ENCODE data around the gene MED17. TPM values are rescaled to one million over a fixed set of nuclear protein-coding genes. Genes with fewer than 3 reads are reported as not detected.

Gene MED17
- total and polyA plus RNA-seq, 2 of the 13 experiments (the other 11 are each of a cell fraction or from before 2014, with no cell fraction given) = 23.1 to 37.0 TPM

- 0 out of 2 replicates have a peak, but pooled peaks have one; percentile 6 for TF ChIP-seq HINFP (CRISPR knock-in tag; IDR thresholded peaks at IDR 0.05; ENCODE audit: low read depth)
- no peak for TF ChIP-seq MYPOP (CRISPR knock-in tag; IDR thresholded peaks at IDR 0.05)
- 0 out of 2 replicates have a peak, but pooled peaks have one; percentile 45 for TF ChIP-seq ZNF44 (CRISPR knock-in tag; IDR thresholded peaks at IDR 0.05)
- no peak for TF ChIP-seq ZNF569 (CRISPR knock-in tag; IDR thresholded peaks at IDR 0.05; ENCODE audit: borderline replicate concordance)
- TF ChIP-seq ZSCAN30 (CRISPR knock-in tag; IDR thresholded peaks at IDR 0.05) = no peak
- TF ChIP-seq GATA4 (IDR thresholded peaks at IDR 0.05; ENCODE audit: borderline replicate concordance, low read depth) = no peak
- TF ChIP-seq ZNF12 (CRISPR knock-in tag; IDR thresholded peaks at IDR 0.05) = peak; percentile 81
- no peak; the same call in 1 of the 2 replicates for TF ChIP-seq YEATS4 (CRISPR knock-in tag; IDR thresholded peaks at IDR 0.05; ENCODE audit: borderline replicate concordance)
- TF ChIP-seq CHD2 (IDR thresholded peaks at IDR 0.05; ENCODE audit: low read depth, low read length) = no peak
- no peak for TF ChIP-seq NR0B2 (CRISPR knock-in tag; IDR thresholded peaks at IDR 0.05)
- TF ChIP-seq TBL1XR1 (IDR thresholded peaks at IDR 0.05; ENCODE audit: borderline replicate concordance, low read length, partially characterized antibody) = no peak
- no peak for TF ChIP-seq SP4 (CRISPR knock-in tag; IDR thresholded peaks at IDR 0.05)
- peak; percentile 73; the same call in 1 of the 2 replicates for TF ChIP-seq ZBTB26 (CRISPR knock-in tag; IDR thresholded peaks at IDR 0.05; ENCODE audit: borderline replicate concordance)
- no peak for TF ChIP-seq POLR2AphosphoS2 (IDR thresholded peaks at IDR 0.05; ENCODE audit: low read depth, low read length)
- no peak for TF ChIP-seq CREBL2 (CRISPR knock-in tag; IDR thresholded peaks at IDR 0.05; ENCODE audit: borderline replicate concordance)
- TF ChIP-seq ZNF674 (CRISPR knock-in tag; IDR thresholded peaks at IDR 0.05; ENCODE audit: low read depth) = no peak
- peak; percentile 94; the same call in 1 of the 2 replicates for TF ChIP-seq REPIN1 (CRISPR knock-in tag; IDR thresholded peaks at IDR 0.05; ENCODE audit: borderline replicate concordance, low read depth)
- peak; percentile 86 for TF ChIP-seq ZNF331 (CRISPR knock-in tag; IDR thresholded peaks at IDR 0.05)
- peak; percentile 57; the same call in 1 of the 2 replicates for TF ChIP-seq ZNF792 (CRISPR knock-in tag; IDR thresholded peaks at IDR 0.05)
- TF ChIP-seq BRF2 (CRISPR knock-in tag; IDR thresholded peaks at IDR 0.05) = no peak
- no peak for TF ChIP-seq ZNF468 (CRISPR knock-in tag; IDR thresholded peaks at IDR 0.05)
- no peak for TF ChIP-seq MATR3 (CRISPR knock-in tag; IDR thresholded peaks at IDR 0.05)
- peak; percentile 96 for TF ChIP-seq EHMT2 (IDR thresholded peaks at IDR 0.05; ENCODE audit: borderline replicate concordance, low read depth, low read length)
- TF ChIP-seq ZBTB14 (CRISPR knock-in tag; IDR thresholded peaks at IDR 0.05) = no peak
These were observed 11.0 kb upstream of the MED17 start (continued) for GRCh38 chr11:93773045-93773477.

Data from HepG2 (cell line).